Activated naive CD4-positive, alpha-beta T cell treated with anti-CD3 and anti-CD28 coated beads, Interleukin-2, amount 50 U/mL, for 16 hours (primary cell): ENCODE data around the gene POLR2H.

Experiments
- DNase-seq: peaks from one replicate; pipeline ENCODE4 v3.0.0-alpha.2; 2020

POLR2H gene

DNA sequence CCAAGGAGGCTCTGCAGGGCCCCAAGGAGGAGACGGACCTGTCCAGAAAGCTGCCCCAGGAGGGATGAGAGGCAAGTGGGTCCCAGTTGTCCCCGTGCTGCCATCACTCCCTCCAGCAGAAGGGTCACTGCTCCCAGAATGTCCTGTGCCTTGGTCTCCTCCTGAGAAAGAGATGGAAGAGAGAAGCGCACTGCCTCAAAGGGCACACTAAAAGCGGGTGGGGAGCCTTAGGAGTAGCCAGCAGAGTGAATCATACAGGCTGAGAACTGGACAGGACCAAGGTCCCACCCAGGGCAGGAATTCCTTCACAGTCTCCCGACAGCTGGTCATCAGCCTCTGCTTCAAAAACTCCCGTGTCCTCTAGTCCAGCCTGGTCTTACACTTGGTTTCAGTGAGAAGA, 11.9 kb downstream of the POLR2H start:
- no peak for DNase-seq

DNA sequence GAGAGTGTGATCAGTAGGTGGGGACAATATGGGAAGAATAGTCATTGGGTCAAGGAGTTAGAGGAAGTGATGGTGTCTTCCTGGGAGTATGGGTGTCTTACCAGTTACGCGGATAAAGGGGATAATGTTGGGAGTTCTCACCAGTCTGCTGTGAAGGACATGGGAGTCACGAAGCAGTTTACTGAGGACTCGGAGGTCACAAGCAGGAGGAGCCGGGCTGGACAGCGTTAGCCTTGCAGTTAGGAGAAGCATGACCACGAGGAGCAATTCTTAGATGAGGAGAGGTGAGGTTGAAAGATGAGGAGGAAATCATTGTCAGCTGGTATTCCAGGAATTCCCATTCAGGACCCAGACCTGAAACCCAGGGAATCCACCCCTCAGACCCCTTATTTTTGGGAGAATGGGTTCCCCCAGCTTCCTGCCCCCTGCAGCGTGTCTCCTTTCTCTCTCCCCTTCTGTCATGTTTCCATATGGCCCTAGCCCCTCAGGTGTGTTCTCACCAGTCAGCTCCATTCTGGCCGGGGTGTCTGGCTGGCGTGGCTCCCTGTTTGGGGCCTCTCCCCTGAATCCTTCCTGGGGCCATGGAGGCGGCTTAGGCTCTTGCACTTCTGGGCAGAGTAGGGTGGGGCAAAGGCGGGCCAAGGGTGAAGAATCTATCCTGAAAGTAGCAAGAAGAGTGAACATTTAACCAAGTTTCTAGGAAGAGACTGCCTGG, 14.4 kb downstream of the POLR2H start:
- DNase-seq = no peak

DNA sequence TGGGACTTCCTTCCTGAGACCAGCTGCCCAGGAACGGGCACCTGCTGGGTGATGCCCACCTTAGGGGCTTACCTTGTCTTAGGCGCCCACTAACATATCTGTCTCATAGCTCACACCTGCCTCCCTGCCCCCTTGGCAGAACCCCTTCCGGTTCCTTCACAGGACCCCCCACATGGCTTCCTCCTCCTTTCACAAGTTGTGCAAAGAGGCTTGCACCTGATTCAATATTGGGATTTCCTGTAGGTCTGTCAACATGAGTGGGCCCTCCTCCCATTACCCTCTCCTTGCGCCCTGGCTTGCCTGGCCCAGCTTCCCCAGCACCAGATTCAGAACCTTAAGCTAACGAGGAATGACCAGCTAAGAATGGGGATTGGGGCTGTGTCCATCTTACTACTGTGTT, 15.9 kb downstream of the POLR2H start:
- DNase-seq = no peak

DNA sequence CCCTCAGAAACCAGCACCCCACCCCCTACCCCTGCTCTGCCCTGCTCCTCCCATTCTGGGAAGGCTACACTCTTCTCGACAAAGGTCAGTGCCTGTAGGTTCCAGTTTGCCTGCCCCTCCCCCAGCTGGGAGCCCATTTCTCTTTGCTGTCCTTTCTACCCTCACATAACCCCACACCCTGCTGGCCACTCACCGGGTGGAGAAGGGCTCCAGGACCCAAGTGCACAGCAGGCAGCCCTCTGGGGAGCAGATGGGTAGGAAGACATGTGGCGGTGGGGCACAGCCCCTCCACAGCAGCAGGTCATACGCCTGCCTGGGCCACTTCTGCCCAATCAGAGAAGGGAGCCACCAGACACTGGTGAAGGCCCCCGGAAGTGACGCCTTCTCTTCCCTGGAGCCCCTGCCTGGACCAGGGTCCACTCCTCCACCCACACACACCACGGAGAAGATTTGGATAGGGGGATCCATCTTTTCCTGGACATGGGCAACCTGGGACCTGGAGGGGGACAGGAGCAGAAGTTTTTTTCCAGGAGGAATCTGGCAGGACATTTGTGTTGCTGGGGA, 16.5 kb downstream of the POLR2H start, which contains the start of gene THPO:
THPO (minus strand) TSS at position 326 of the 564 bp plus-strand sequence. CDS start 1,948 bp downstream, outside the sequence.
- DNase-seq = no peak

DNA sequence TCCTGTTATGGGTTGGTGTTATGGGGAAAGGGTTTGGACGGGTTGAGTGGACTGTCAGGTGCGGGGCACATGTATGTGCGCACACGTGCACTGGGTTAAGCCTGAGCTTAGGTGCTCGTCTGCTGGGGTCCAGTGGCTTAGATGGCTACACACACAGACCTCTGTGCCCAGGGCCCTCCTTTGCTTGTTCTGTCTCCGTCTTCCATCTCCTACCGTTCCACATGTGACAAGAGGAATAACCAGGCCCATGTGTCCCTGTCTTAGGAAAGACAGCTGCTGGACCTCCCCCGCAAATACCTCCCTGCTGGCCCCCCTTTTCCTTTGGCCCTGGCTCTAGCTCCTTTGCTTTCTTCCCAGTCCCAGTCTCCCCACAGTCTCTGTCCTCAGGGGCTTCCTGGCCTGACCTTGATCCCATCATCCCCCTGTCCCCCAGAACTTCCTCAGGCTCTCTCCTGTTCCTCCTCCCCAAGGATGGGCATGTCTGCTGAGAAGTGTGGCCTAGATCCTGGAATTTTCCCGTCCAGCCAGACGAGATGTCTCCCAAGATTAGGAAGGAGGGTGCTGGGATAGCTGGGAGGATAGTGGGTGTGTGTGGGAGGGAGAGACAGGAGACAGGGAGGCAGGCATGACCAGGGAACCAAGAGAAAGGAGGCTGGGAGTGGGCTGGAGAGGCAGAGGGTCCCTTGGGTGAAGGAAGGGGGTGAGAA, 17.3 kb downstream of the POLR2H start:
- no peak for DNase-seq

DNA sequence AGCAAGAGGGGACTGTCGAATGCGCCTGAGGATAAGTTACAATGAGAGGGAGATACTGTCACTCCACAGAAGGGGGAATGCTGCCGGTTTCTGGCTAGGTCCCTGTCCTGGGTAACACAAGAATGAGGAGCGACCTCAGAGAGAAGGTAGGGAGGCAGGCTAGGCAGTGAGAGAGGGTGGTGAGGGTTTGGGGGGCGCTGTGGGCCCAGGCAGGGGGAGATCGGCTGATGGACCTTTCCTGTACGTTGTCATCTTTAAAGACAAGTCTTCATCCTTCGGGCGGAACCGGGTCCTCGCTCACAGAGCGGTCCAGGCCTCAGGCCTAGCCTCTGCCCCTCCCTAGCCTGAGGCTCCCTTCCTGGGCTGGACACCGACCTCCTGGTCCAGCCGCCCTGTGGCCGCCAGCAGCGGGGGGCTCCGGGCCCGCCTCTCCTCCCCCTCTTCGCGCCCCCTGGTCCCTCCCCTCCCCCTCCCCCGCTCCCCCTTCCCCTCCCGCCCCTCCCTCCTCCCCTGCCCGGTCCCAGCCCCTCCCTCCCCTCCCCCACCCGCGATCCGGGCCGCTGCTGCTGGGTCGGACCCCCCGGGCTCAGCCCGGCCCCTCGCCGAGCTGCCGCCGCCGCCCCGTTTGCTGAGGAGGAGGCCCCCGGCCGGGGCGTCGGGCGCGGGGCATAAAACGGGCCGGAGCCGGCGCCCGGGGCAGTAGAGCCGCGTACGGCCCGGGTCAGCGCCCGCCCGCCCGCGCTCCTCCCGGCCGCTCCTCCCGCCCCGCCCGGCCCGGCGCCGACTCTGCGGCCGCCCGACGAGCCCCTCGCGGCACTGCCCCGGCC, 18.1 kb downstream of the POLR2H start, which contains the start of gene CHRD:
CHRD (plus strand) TSS at position 697 of the 827 bp plus-strand sequence. CDS start 265 bp downstream, outside the sequence.
- DNase-seq = no peak

DNA sequence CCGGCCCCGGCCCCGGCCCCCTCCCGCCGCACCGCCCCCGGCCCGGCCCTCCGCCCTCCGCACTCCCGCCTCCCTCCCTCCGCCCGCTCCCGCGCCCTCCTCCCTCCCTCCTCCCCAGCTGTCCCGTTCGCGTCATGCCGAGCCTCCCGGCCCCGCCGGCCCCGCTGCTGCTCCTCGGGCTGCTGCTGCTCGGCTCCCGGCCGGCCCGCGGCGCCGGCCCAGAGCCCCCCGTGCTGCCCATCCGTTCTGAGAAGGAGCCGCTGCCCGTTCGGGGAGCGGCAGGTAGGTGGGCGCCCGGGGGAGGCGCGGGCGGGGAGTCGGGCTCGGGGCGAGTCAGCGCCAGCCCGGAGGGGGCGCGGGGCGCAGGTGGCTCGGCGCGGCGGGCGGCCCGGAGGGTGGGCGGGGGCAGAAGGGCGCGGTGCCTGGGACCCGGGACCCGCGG, 18.7 kb downstream of the POLR2H start:
- peak; percentile 41 for DNase-seq

DNA sequence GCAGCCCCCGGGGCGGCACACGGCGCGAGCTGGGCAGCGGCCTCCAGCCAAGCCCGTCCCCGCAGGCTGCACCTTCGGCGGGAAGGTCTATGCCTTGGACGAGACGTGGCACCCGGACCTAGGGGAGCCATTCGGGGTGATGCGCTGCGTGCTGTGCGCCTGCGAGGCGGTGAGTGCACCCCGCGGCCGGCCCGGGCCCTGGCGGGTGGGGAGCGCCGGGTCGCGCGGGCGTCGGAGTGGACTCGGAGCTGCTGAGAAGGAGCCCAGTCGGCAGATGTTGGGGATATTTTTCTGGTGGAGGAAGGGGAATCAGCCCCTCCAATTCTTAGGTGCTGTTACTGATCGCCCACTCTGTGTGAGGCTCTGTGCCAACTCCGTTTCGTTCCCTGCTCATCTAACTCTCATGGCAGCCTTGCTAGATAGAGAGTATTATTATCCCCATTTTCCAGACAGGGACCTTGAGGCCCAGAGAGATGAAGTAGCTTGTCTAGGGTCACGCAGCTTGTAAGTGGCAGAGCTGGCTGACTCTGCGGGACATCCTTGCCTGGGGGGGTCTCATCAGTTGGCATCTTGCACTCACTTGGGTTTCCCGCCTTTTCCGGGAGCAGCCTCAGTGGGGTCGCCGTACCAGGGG, 19.2 kb downstream of the POLR2H start:
- DNase-seq = no peak

DNA sequence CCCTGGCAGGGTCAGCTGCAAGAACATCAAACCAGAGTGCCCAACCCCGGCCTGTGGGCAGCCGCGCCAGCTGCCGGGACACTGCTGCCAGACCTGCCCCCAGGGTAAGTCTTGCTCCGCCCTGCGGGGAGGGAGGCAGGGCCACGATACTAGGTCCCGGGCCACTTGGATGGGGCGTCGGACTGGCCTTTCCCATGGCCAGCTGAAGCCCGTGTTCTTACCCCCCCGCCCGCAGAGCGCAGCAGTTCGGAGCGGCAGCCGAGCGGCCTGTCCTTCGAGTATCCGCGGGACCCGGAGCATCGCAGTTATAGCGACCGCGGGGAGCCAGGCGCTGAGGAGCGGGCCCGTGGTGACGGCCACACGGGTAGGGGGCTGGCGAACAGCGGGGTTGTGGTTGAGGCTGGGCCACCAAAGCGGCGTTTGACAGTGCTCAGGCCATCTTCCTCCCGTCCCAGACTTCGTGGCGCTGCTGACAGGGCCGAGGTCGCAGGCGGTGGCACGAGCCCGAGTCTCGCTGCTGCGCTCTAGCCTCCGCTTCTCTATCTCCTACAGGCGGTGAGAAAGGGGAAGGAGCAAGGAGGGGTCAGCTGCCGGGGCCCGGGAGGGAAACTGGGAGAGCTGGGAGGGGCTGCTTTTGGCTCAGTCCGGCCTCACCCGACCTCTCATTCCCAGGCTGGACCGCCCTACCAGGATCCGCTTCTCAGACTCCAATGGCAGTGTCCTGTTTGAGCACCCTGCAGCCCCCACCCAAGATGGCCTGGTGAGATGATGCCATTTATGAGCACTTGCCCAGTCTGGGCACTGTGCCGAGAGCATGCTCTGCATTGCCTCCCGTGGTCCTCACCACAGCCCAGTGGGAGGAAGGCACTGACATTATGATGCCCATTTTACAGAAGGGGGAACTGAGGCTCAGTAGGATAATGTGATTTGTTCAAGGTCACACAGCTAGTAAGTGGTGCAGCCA, 20.0 kb downstream of the POLR2H start:
- no peak for DNase-seq

DNA sequence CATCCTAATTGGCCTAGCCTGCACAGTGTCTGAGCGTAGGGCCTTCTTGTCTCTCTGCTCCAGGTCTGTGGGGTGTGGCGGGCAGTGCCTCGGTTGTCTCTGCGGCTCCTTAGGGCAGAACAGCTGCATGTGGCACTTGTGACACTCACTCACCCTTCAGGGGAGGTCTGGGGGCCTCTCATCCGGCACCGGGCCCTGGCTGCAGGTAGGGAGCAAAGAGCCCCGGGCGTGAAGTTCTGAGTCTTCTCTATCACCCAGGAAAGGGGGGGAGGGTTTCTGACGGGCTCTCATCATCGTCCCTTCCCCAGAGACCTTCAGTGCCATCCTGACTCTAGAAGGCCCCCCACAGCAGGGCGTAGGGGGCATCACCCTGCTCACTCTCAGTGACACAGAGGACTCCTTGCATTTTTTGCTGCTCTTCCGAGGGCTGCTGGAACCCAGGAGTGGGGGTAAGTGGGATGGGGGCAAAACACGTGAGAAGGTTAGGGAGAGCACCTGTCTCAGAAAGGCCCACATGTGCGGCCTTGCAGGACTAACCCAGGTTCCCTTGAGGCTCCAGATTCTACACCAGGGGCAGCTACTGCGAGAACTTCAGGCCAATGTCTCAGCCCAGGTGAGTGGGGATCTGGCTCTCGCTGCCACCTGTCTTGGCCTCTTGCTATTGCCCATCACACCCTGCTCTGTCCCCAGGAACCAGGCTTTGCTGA, 21.0 kb downstream of the POLR2H start:
- DNase-seq = no peak

DNA sequence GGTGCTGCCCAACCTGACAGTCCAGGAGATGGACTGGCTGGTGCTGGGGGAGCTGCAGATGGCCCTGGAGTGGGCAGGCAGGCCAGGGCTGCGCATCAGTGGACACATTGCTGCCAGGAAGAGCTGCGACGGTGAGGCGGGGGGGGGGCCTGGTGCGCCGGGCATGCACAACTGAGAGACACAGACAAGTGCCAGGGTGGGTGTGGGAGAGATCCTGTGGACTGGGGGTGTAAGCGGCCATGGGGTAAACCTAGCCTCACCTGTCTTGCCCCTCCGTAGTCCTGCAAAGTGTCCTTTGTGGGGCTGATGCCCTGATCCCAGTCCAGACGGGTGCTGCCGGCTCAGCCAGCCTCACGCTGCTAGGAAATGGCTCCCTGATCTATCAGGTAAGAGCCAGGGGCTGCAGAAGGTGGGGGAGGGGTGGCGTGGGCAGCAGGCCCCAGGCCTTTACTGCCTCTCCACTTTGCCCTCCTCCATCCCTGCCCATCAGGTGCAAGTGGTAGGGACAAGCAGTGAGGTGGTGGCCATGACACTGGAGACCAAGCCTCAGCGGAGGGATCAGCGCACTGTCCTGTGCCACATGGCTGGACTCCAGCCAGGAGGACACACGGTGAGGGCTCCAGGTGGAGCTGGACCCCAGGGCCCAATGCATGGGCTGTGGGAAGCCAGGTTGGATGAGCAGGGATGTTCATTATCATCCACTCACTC, 21.7 kb downstream of the POLR2H start:
- DNase-seq = no peak

DNA sequence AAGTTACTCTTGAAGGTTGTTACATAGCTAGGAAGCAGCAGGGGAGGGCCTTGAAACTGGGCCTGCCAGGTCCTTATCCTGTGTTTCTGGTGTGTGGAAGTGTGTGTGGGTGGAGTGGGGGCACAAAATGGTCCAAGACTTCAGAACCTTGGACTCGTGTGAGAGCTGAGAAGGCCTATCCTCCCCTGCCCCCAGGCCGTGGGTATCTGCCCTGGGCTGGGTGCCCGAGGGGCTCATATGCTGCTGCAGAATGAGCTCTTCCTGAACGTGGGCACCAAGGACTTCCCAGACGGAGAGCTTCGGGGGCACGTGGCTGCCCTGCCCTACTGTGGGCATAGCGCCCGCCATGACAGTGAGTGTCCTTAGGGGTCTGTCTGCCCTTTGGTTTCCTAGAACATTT, 22.8 kb downstream of the POLR2H start:
- DNase-seq = no peak

DNA sequence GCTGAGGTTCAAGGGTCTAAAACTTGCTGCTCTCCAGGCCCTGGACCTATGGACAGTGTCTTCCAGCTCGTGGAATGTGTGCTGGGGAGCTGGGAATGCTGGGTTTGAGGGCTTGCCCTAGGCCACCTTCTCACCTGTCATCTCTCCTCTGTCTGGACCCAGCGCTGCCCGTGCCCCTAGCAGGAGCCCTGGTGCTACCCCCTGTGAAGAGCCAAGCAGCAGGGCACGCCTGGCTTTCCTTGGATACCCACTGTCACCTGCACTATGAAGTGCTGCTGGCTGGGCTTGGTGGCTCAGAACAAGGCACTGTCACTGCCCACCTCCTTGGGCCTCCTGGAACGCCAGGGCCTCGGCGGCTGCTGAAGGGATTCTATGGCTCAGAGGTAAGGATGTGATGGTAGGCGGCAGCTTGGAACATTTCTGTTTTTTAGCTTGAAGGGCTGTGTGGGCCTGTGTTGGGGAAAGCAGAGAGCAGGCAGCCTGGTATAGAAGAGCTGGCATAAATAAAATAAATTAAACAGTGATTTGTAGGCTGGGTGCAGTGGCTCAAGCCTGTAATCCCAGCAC, 23.4 kb downstream of the POLR2H start:
- DNase-seq = no peak

DNA sequence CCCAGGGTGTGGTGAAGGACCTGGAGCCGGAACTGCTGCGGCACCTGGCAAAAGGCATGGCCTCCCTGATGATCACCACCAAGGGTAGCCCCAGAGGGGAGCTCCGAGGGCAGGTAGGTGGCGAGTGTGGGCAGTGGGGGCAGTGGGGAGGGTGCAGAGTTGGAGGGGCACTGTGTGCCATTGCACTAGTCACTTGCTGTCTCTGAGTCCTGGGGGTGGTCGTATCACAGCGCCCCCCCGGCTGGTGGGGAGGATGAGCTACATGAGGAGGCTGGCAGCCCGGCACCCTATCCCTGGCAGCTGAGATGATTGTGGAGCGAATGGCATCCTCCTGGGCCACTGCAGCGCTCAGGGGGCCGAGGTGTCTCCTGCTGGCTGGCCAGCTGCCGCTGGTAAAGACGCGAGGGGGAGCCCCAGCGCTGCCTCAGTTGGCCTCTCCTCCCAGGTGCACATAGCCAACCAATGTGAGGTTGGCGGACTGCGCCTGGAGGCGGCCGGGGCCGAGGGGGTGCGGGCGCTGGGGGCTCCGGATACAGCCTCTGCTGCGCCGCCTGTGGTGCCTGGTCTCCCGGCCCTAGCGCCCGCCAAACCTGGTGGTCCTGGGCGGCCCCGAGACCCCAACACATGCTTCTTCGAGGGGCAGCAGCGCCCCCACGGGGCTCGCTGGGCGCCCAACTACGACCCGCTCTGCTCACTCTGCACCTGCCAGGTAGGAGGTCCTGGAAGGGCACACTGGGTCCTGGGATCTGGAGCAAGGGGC, 24.7 kb downstream of the POLR2H start:
- no peak for DNase-seq

DNA sequence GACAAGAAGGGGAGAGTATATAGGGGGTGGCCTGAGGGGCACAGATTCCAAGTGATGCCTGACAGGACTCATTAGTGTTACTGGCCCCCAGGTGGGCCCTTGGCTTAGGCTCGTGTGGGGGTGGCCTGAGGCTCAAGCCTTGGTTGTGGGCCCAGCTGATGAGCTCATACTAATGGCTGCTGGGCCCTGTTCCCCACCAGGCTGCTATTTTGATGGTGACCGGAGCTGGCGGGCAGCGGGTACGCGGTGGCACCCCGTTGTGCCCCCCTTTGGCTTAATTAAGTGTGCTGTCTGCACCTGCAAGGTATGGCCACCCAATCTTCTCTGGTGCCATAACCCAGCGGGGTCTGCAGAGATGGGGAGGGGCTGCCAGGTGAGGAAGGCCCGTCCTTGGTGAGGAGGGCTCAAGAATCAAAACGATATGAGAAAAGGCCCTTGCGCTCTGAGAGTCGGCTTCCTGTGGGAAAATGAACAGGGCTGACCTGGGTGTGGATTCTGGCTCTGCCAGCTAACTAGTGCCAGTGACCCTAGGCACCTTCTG, 25.7 kb downstream of the POLR2H start:
- DNase-seq = no peak

DNA sequence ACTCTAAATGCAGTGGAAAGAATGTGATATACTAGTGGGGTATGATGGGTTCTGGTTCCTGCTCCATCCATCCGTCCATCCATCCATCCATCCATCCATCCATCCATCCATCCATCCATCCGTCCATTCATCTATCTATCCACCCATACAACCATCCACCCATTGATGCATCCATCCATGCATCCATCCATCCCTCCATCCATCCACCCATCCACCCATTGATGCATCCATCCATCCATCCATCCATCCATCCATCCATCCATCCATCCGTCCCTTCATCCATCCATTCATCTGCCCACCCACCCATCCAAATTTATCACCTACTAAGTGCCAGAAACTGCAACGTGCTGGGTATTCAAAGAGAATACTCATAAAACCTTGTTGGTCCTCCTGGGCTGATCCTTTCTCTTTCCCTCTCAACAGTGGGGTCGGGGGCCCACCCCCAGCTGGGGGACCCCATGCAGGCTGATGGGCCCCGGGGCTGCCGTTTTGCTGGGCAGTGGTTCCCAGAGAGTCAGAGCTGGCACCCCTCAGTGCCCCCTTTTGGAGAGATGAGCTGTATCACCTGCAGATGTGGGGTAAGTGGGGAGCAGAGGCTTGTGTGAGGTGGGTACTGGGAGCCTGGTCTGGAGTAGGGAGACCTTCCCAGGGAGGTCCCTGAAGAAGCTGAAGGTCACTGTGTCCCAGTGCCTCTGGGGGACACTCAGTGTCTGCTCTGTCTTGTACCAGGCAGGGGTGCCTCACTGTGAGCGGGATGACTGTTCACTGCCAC, 26.8 kb downstream of the POLR2H start:
- DNase-seq = no peak

DNA sequence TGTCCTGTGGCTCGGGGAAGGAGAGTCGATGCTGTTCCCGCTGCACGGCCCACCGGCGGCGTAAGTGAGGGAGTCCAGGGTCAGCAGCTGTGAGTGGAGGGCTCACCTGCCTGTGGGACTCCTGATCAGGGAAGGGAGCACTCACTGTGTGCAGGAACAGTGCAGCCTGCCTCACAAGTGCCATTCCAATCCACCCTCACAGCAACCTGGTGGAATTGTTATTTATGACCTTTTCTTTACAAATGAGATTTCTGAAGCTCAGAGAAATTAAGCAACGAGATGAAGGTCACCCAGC, 27.4 kb downstream of the POLR2H start:
- DNase-seq = no peak

DNA sequence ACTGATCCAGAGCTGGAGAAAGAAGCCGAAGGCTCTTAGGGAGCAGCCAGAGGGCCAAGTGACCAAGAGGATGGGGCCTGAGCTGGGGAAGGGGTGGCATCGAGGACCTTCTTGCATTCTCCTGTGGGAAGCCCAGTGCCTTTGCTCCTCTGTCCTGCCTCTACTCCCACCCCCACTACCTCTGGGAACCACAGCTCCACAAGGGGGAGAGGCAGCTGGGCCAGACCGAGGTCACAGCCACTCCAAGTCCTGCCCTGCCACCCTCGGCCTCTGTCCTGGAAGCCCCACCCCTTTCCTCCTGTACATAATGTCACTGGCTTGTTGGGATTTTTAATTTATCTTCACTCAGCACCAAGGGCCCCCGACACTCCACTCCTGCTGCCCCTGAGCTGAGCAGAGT, 27.9 kb downstream of the POLR2H start:
- no peak for DNase-seq
